Right hindlimb (tissue), 1 donor: ENCODE data around the gene PCTP.

Source experiments
- DNase-seq: peaks from one replicate; pipeline ENCODE4 v3.0.0-alpha.2; 2018

The PCTP gene

GRCh38 chr17:55750750-55751657 is at the start of gene PCTP:
PCTP (plus strand) TSS chr17:55751051; CDS start chr17:55751104, 53 bp downstream.
- peak; percentile 96 for DNase-seq

GRCh38 chr17:55702150-55702549 is 48.7 kb upstream of the PCTP start:
- no peak for DNase-seq

- no peak for DNase-seq
Measured at GRCh38 chr17:55704401-55704800, 46.5 kb upstream of the PCTP start.

DNA sequence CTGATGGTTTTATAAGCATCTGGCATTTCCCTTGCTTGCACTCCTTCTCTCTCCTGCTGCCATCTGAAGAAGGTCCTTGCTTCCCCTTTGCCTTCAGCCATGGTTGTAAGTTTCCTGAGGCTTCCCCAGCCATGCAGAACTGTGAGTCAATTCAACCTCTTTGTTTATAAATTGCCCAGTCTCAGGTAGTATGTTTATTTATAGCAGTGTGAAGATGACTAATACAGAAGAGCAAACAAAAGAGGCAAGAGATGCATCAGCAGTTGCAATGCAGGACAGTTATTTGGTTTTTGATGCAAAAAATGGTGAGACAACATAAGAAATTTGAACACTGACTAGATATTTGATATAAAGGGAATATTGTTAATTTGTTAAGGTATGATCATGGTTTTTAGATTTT is 45.0 kb upstream of the PCTP start:
- DNase-seq: no peak

DNA sequence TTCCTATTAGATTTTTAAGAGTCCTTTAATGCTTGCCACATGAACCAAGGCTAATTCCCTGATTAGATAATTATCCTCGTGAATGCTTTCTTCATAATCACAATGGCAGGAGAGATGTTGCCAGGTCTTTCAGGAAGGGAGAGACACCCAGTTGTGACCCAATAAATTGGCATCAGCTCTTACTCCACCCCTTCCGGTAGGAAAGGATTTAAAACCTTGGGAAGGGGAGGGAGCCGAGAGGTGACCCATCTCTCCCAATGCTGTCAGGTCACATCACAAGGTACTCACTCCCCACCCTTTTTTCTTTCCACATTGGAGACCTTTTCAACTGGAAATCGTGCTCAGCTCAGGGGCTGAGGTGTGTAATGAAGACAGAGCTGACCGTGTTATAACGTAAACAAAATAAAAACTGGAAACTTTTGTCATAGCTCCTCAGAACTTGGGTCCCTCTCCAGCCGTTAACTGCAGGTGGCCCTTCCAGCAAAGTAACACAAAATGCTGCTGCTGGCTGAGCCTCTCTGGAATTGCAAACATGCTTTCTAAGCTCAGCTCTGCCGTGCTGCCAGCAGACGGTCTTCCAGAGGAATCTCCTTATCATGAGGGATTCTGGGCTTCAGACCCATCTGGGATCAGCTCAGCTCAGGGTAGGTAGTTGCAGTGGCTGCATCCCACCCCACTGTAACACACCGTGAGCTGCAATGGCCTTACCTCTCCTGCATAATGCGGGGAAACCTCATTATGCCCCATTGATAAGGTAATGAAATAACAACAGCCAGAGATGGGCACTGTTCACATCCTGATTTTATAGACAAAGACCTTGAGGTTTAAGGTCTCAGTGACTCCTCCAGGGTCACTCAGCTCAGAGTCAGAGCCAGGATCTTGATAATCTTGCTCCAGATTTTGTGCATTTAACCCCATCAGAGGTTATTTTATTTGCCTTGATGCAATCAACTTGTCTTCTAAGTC is 43.8 kb upstream of the PCTP start:
- no peak for DNase-seq

DNA sequence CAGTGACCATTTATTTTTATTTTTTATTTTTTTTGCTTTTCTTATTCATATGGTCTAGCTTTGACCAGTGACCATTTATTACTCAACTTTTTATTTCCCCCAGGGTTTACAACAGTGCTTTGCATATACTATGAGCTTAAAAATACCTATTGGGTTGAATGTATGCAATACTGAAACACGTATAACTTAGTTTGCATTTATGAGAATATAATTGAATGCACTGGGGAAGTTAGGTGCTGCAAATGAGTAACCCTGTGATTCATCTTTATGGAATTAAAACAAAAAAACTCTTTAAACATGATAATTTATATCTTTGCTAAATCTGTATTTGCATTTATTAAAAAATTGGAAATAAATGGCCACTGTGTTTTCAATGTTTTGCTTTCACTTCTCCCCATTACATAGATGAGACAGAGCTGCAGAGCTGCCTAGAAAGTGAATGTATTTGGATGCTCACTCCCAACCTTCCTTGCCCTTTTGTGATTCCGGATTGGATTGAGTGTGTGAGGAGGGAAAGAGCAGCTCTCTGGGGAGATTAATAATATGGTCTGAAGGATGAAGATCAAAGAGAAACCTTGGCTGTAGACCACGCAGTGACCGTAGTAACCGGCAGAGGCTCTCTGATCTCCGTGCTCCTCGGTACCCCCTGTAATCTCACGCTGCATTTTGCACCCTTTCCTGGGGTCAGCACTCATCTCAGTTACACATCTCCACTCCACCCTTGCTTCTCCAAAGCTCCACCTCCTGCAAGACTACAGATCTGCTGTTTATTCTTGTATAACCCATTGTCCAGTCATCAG is 42.5 kb upstream of the PCTP start:
- no peak for DNase-seq

DNA sequence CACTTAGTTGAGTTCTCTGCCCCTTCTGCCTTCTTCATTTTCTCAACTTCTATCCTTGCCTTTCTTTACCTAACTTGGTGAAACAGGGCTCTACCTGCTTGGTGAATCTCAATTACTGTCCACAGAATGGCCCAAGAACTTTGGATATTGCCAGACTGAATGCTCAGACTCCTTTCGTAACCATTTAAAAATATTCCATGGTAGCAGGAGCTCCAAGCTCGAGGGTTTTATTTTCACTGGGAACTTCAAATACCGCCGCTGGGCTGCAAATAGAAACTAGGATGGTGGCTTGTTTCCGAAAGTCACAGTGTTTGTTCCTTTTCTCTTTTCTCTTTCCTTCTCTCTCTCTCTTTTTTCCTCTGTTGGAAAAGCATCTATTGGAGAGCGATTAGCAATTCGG is 41.4 kb upstream of the PCTP start:
- DNase-seq: no peak

DNA sequence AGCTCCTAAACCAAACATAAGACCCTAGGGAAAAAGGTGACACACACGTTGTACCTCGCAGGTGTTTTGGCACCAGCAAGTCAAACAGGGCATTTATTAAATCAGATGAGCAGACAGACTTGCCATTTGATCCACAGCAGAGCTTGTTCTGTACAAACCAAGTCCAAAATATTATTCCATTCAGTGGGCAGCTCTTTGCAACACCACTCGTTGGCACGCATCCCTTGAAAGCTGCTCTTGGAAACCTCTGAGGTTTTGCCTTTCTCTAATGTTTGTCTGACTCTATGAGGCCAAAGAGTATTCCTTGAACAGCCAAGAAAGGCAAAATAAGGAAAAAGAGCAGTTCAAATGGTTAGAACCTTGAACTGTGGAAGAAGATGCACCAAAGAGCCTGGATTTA is 40.9 kb upstream of the PCTP start:
- DNase-seq: no peak

DNA sequence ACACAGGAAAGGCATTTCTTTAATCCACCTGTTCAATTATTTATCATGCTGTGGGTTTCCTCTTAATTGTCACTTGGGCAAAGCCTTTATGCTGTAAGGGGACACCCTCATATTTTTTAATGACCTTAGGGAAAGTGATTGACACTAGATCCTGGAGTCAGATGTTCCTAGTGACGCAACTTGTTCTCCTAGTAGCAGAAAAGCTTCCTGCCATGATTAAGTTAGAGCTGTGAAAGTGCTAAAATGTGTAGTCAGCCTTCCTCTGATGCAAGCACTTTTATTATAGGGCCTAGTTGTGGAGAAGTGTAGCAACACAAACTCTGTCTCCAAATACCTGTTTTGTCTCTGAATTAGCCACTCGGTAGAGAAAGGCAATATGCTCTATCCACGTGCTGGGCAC is 40.4 kb upstream of the PCTP start:
- DNase-seq: no peak

GRCh38 chr17:55710829-55711496 is 39.9 kb upstream of the PCTP start:
- DNase-seq: no peak

DNA sequence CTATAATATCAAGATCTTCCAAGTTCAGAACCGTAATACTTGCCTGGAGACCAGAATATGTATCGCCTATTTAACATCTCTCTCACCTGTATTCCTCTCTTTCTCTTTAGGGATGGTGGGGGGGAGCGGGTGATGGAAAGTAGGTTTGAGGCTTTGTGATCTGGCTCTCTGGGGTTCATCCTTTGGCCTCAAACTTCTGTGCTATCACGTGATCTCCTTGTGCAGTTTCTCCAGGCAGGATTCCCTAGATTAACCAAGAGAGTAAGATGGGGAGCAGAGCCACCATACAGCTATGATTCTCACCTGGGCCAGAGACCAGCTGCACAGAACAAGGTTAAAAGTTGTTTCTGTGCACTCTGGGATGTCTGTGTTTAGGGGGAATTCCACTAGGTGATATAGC is 33.4 kb upstream of the PCTP start:
- DNase-seq: no peak

DNA sequence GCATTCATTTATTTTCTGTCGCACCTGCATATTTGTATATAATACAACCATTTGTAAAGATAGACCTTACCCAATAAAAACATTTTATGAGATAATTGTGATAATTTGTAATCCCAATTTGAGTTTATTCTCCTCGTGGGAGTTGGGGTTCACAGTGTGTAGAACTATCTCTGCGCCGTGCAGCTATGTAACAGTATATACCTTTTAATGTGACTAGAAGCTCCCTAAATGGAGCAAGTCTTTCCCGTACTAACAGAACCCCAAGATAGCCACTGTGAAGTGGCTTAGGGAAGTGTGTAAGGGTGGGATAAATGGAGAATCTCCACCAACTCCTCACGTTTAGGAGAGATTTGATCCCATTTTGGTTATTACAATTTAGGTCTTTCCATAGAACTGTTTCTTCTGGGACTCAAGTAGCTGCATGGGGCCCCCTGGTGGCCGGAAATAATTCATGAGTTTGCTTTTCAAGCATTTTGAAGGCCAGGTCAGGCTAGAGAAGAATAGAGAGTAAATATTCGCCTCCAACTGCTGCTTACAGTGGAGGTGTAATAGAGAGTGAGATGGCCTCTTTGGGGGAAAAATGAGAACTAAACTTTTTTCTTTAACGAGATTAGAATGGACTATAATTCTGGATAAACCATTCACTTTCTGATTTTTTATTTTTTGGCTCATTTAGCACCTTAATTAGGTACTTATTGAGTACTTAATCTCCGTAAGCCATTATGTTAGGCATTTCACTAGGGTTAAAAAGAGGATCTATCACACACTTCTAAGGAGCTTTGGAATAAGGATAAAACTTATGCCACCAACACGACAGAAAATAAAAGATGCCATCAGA is 32.7 kb upstream of the PCTP start:
- DNase-seq: peak; percentile 83

DNA sequence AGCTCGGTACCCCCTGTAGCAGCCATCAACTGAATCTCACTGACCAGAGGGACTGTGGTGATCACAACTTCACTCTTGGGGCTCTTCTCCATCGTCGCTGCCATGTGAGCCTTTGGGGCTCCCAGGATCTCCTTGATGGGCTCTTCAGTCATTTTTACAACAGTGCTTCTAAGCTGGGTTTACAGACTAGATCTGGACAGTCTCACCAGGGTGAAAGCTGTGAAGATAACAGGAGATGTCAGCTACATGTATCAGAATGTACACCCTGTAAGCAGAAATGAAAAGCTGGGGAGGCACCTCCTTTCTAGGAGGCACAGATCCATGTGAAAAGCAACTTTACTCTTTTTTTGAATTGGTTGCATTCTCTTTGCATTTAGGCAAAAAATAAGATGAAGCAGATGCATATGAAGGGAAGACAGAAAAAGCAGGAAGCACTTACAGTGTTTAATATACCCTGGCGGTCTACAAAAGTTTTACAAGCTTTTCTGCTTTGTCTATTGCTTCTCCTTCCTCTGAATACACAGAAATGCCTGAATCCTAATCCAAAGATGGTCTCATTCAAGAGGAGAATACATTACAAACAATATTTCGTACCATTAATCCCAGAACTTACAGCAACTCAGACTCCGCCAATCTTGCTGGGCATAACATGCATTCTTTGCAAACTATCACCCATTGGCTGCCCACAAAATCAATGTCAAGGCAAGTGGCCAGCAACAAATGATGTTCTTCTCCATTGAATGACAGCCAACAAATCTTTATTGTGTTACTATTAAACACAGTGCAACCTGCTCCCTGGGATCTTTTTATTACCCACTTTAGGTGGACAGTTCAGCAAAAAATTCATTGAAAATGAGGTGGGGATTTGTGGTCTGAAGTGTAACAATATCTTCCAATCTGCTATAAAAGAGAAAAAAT is 29.7 kb upstream of the PCTP start:
- no peak for DNase-seq

GRCh38 chr17:55722016-55722736 is 28.7 kb upstream of the PCTP start:
- no peak for DNase-seq

- peak; percentile 64 for DNase-seq
Measured at GRCh38 chr17:55722742-55723487, 27.9 kb upstream of the PCTP start, which contains the start of gene TMEM100. TMEM100 (minus strand) TSS chr17:55722864; CDS start chr17:55721070, 1,794 bp downstream.

- DNase-seq: no peak
Measured at GRCh38 chr17:55723488-55723848, 27.4 kb upstream of the PCTP start.

- DNase-seq: peak; percentile 61
Measured at GRCh38 chr17:55726440-55726839, 24.4 kb upstream of the PCTP start.

GRCh38 chr17:55727275-55727674 is 23.6 kb upstream of the PCTP start:
- DNase-seq: no peak

GRCh38 chr17:55727920-55728319 is 22.9 kb upstream of the PCTP start:
- no peak for DNase-seq
